ENCODE data around the gene HP. TPM values are rescaled to one million over a fixed set of nuclear protein-coding genes. Genes with fewer than 3 reads are reported as not detected.
A peak's percentile ranks its signal among the peaks of the same experiment; 100 is the strongest.

The HP gene
- total and polyA plus RNA-seq, 2 of the 13 experiments (the other 11 are each of a cell fraction or from before 2014, with no cell fraction given) = 387 to 524 TPM

GRCh38 chr16:72093448-72094265 lies 39.4 kb downstream of the HP start, which contains the start of the genes DHX38 and TXNL4B (continued):
- TF ChIP-seq SNAI1 (CRISPR knock-in tag; IDR thresholded peaks at IDR 0.05; ENCODE audit: borderline replicate concordance) (peak; percentile 77; the same call in 1 of the 2 replicates), HNRNPUL1 (IDR thresholded peaks at IDR 0.05; ENCODE audit: low read depth, low read length) (no peak), ZGPAT (CRISPR knock-in tag; IDR thresholded peaks at IDR 0.05) (peak; percentile 77), ZMAT3 (CRISPR knock-in tag; conservative IDR thresholded peaks at IDR 0.05) (0 out of 2 replicates have a peak, but pooled peaks have one; percentile 23), PAX8 (CRISPR knock-in tag; IDR thresholded peaks at IDR 0.05; ENCODE audit: borderline replicate concordance) (0 out of 2 replicates have a peak, but pooled peaks have one; percentile 51), HDAC1 (CRISPR knock-in tag; IDR thresholded peaks at IDR 0.05) (peak; percentile 84; the same call in 1 of the 2 replicates), CHCHD3 (CRISPR knock-in tag; IDR thresholded peaks at IDR 0.05) (no peak), ZNF737 (CRISPR knock-in tag; IDR thresholded peaks at IDR 0.05; ENCODE audit: borderline replicate concordance) (peak; percentile 66; the same call in 1 of the 2 replicates), ZNF225 (CRISPR knock-in tag; IDR thresholded peaks at IDR 0.05) (peak; percentile 47; the same call in 1 of the 2 replicates), CREB1 (IDR thresholded peaks at IDR 0.05) (peak; percentile 91), CREB1 (CRISPR knock-in tag; IDR thresholded peaks at IDR 0.05) (peak; percentile 99), RARG (CRISPR knock-in tag; IDR thresholded peaks at IDR 0.05; ENCODE audit: low read depth) (peak; percentile 20; the same call in 1 of the 2 replicates), MIER3 (CRISPR knock-in tag; IDR thresholded peaks at IDR 0.05; ENCODE audit: borderline replicate concordance) (peak; percentile 8; the same call in 1 of the 2 replicates), ZNF274 (CRISPR knock-in tag; IDR thresholded peaks at IDR 0.05) (peak; percentile 97), REXO4 (CRISPR knock-in tag; IDR thresholded peaks at IDR 0.05; ENCODE audit: borderline replicate concordance) (no peak), ZNF142 (CRISPR knock-in tag; IDR thresholded peaks at IDR 0.05) (peak; percentile 84; the same call in 1 of the 2 replicates), MXD4 (CRISPR knock-in tag; IDR thresholded peaks at IDR 0.05) (peak; percentile 89), ZNF224 (CRISPR knock-in tag; IDR thresholded peaks at IDR 0.05) (0 out of 2 replicates have a peak, but pooled peaks have one; percentile 86), KDM5B (CRISPR knock-in tag; IDR thresholded peaks at IDR 0.05; ENCODE audit: borderline replicate concordance) (peak; percentile 69), FOXA3 (CRISPR knock-in tag; IDR thresholded peaks at IDR 0.05) (peak; percentile 34), ZNF207 (IDR thresholded peaks at IDR 0.05; ENCODE audit: borderline replicate concordance) (no peak), GPN1 (CRISPR knock-in tag; IDR thresholded peaks at IDR 0.05; ENCODE audit: borderline replicate concordance) (0 out of 2 replicates have a peak, but pooled peaks have one; percentile 56), ZNF747 (CRISPR knock-in tag; IDR thresholded peaks at IDR 0.05; ENCODE audit: borderline replicate concordance) (peak; percentile 60; the same call in 1 of the 2 replicates), ZNF777 (CRISPR knock-in tag; IDR thresholded peaks at IDR 0.05) (peak; percentile 27; the same call in 1 of the 2 replicates)

Data from HepG2 (cell line).